ENCODE measurements around the gene COPZ2. TPM values are rescaled to one million over a fixed set of nuclear protein-coding genes. Genes with fewer than 3 reads are reported as not detected.

Gene COPZ2
- total and polyA plus RNA-seq, 9 of the 15 experiments (the other 6 are each of a cell fraction or from before 2014, with no cell fraction given), result 0.22 to 0.49 TPM; not detected in 7

DNA sequence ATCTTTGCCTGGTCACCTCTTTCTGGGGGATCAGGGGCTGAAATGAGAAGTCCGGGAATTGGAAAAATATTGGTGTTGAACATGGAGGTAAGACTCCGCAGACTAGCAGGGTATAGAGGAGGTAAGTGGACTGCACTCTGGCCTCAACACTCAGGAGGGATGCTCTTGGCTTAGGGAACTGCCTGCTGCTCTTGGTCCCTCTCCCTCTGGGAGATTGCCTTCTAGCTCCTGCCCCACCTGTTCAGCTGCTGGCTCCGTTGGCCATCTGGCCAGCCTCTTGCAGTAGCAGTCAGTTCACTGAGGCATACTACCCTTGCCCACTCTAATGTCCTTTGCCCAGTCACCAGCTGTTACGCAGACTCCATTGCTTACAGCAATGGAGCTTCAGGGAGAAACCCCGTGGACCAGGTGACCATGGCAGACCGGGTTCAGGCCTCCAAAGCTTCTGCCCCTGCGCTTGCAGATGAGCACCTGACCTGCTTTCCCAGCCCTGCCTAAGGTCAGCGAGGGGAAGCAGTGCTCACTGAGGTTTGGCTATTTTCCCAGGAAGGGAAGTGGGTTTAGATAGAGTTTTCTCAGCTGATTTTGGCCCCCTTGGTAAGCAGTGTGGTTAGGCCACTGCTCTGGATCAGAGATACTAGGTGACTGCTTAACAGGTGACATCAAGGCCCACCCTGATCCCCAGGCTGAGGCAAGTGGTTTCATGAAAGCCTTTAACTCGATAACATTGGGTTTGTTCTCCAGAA lies 54.8 kb downstream of the COPZ2 start (continued):
- TF ChIP-seq, protein P1, sequence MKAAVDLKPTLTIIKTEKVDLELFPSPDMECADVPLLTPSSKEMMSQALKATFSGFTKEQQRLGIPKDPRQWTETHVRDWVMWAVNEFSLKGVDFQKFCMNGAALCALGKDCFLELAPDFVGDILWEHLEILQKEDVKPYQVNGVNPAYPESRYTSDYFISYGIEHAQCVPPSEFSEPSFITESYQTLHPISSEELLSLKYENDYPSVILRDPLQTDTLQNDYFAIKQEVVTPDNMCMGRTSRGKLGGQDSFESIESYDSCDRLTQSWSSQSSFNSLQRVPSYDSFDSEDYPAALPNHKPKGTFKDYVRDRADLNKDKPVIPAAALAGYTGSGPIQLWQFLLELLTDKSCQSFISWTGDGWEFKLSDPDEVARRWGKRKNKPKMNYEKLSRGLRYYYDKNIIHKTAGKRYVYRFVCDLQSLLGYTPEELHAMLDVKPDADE (conservative IDR thresholded peaks at IDR 0.05; ENCODE audit: control insufficient read depth, low read depth, low read length), result no peak
- TF ChIP-seq ZNF79 (CRISPR knock-in tag; IDR thresholded peaks at IDR 0.05; ENCODE audit: low read depth) (no peak), ZNF232 (CRISPR knock-in tag; IDR thresholded peaks at IDR 0.05) (no peak), RHOXF2B (CRISPR knock-in tag; conservative IDR thresholded peaks at IDR 0.05) (0 out of 2 replicates have a peak, but pooled peaks have one; percentile 11), KAT2B (IDR thresholded peaks at IDR 0.05; ENCODE audit: low read depth, low read length) (no peak), CREB3L1 (IDR thresholded peaks at IDR 0.05; ENCODE audit: borderline replicate concordance, low read depth) (no peak), NFRKB (IDR thresholded peaks at IDR 0.05; ENCODE audit: low read depth) (no peak), BACH1 (tag; IDR thresholded peaks at IDR 0.05) (no peak; the same call in 1 of the 2 replicates), HDGF (IDR thresholded peaks at IDR 0.05) (no peak), NR3C1 (CRISPR knock-in tag; IDR thresholded peaks at IDR 0.05) (no peak), XRCC5 (IDR thresholded peaks at IDR 0.05; ENCODE audit: low read depth, low read length) (no peak), POU5F1 (IDR thresholded peaks at IDR 0.05; ENCODE audit: borderline replicate concordance, low read depth, low read length, partially characterized antibody) (no peak), TBP (optimal IDR thresholded peaks at IDR 0.05; ENCODE audit: low read depth, low read length) (no peak), TAL1 (IDR thresholded peaks at IDR 0.05) (no peak), PATZ1 (CRISPR knock-in tag; IDR thresholded peaks at IDR 0.05; ENCODE audit: borderline replicate concordance) (no peak)

Data from K562 (cell line).